Small intestine (tissue), 7 donors: ENCODE data around the gene SARS1. TPM values are rescaled to one million over a fixed set of nuclear protein-coding genes. Genes with fewer than 3 reads are reported as not detected.

ENCODE experiments used
- DNase-seq, 2 donors: peaks; one replicate each; pipeline versions ENCODE4 v3.0.0 to v3.0.0-alpha.2; 2013
- FAIRE-seq: peaks from 2 replicates; lab custom pipeline; 2012; peaks lifted over from hg19 to GRCh38; lab: Jason Lieb, UNC
- H3K27ac ChIP-seq, 3 donors: one replicate each; pipeline ENCODE4 v1.5.1; 2013; ENCODE audit warnings: low read length in 2 of 3, mild to moderate bottlenecking in 2 of 3, control low read depth in 1 of 3, inconsistent platforms in 1 of 3, low read depth in 1 of 3, moderate library complexity in 1 of 3
- H3K27me3 ChIP-seq, 3 donors: one replicate each; pipeline ENCODE4 v1.6.1; 2013; ENCODE audit warnings: low read length in 3 of 3, inconsistent platforms in 1 of 3; ENCODE audit not compliant: control insufficient read depth in 3 of 3, insufficient read depth in 3 of 3
- H3K36me3 ChIP-seq, 3 donors: one replicate each; pipeline ENCODE4 v1.6.1; 2013; ENCODE audit warnings: low read length in 3 of 3, inconsistent platforms in 1 of 3, low read depth in 1 of 3, mild to moderate bottlenecking in 1 of 3, moderate library complexity in 1 of 3; ENCODE audit not compliant: control insufficient read depth in 3 of 3, insufficient read depth in 2 of 3
- H3K4me1 ChIP-seq, 3 donors: one replicate each; pipeline ENCODE4 v1.6.1; 2013; ENCODE audit warnings: low read length in 2 of 3, inconsistent platforms in 1 of 3, low read depth in 1 of 3, mild to moderate bottlenecking in 1 of 3, moderate library complexity in 1 of 3; ENCODE audit not compliant: control insufficient read depth in 3 of 3, insufficient read depth in 2 of 3
- H3K4me3 ChIP-seq, 3 donors: one replicate each; pipeline ENCODE4 v1.5.1; 2013; ENCODE audit warnings: low read length in 3 of 3, control low read depth in 1 of 3, inconsistent platforms in 1 of 3, low read depth in 1 of 3, mild to moderate bottlenecking in 1 of 3, moderate library complexity in 1 of 3
- H3K9me3 ChIP-seq, 2 donors: one replicate each; pipeline ENCODE4 v1.6.1; 2013; ENCODE audit warnings: low read depth in 1 of 2, low read length in 1 of 2; ENCODE audit not compliant: control insufficient read depth in 2 of 2, insufficient read depth in 1 of 2
- WGBS, 3 donors: extraction: QIAGEN DNeasy Blood & Tissue Kit; methylation state at CpG; one replicate each; pipeline ENCODE4 v1.1.7; 2013; 5-methylcytosine and 5-hydroxymethylcytosine counted together
- polyA plus RNA-seq, 4 donors: library from polyadenylated mRNA; stranded (reverse) in 3 of 4; unstranded in 1 of 4; fragments of 200-250 nt in 3 of 4; fragments of 120-200 nt in 1 of 4; gene quantifications; one replicate each; pipeline versions ENCODE4 v1.2.1 to v1.2.3, GENCODE V29; 2013
- donor health status: healthy with polysubstance abuse.
- donor health status: control.
- donor health status: control.
- donor health status: Bipolar disorder and iron deficiency.
- donor health status: healthy.

Gene SARS1
- polyA plus RNA-seq, 4 donors, result 99.1 to 190 (median 133) TPM

- WGBS, 3 donors, result 96 to 97% (median 97%) methylated on average over 5 of the region's 5 CpGs
- H3K36me3 ChIP-seq, result peaks cover 17 to 32% (median 17%) of the 10 kb centered on the region in 3 donors
Observed at GRCh38 chr1:109225711-109226445, 12.2 kb downstream of the SARS1 start.

GRCh38 chr1:109228167-109228566, 14.4 kb downstream of the SARS1 start:
- Histone ChIP-seq H3K36me3 (peaks cover 22 to 42% (median 25%) of the 10 kb centered on the region in 3 donors), H3K4me1 (no peaks in the 10 kb centered on the region), H3K27ac (no peak overlapping the region), H3K4me3 (no peak overlapping the region), H3K27me3 (no peaks in the 10 kb centered on the region), H3K9me3 (no peaks in the 10 kb centered on the region)
- FAIRE-seq, result no peak
- 89 to 95% (median 94%) methylated on average over 3 of the region's 3 CpGs for WGBS, 3 donors
- no peak for DNase-seq

More at GRCh38 chr1:109225711-109226445, 12.2 kb downstream of the SARS1 start:
- Histone ChIP-seq H3K4me1 (no peaks in the 10 kb centered on the region), H3K9me3 (no peaks in the 10 kb centered on the region), H3K4me3 (no peak overlapping the region), H3K27ac (no peak overlapping the region), H3K27me3 (no peaks in the 10 kb centered on the region)
- FAIRE-seq (no peak), DNase-seq (no peak)

GRCh38 chr1:109229531-109230127, 15.9 kb downstream of the SARS1 start:
- Histone ChIP-seq H3K9me3 (no peaks in the 10 kb centered on the region), H3K4me1 (no peaks in the 10 kb centered on the region), H3K36me3 (peaks cover 22 to 49% (median 22%) of the 10 kb centered on the region in 3 donors), H3K4me3 (no peak overlapping the region), H3K27me3 (no peaks in the 10 kb centered on the region), H3K27ac (no peak overlapping the region)
- 80 to 92% (median 89%) methylated on average over 13 of the region's 13 CpGs for WGBS, 3 donors
- no peak for FAIRE-seq
- no peak for DNase-seq

GRCh38 chr1:109231066-109231465, 17.3 kb downstream of the SARS1 start:
- 79 to 89% (median 83%) methylated on average over 3 of the region's 3 CpGs for WGBS, 3 donors
- no peaks in the 10 kb centered on the region for H3K4me1 ChIP-seq
- no peak overlapping the region for H3K4me3 ChIP-seq
- H3K36me3 ChIP-seq, result peaks cover 28 to 58% (median 31%) of the 10 kb centered on the region in 3 donors
- FAIRE-seq (no peak), DNase-seq (no peak)
- H3K9me3 ChIP-seq, result no peaks in the 10 kb centered on the region
- no peak overlapping the region for H3K27ac ChIP-seq
- no peaks in the 10 kb centered on the region for H3K27me3 ChIP-seq

- H3K36me3 ChIP-seq, result peaks cover 24 to 70% (median 34%) of the 10 kb centered on the region in 3 donors
- FAIRE-seq, result no peak
- H3K27ac ChIP-seq, result no peak overlapping the region
- DNase-seq, result no peak
- H3K27me3 ChIP-seq, result no peaks in the 10 kb centered on the region
- 94 to 98% (median 96%) methylated on average over 7 of the region's 7 CpGs for WGBS, 3 donors
- no peaks in the 10 kb centered on the region for H3K9me3 ChIP-seq
- no peak overlapping the region for H3K4me3 ChIP-seq
- H3K4me1 ChIP-seq, result peaks cover 0 to 6% (median 0%) of the 10 kb centered on the region in 3 donors
Observed at GRCh38 chr1:109235137-109235536, 21.4 kb downstream of the SARS1 start.

- FAIRE-seq (no peak), DNase-seq (no peak)
- Histone ChIP-seq H3K36me3 (peaks cover 19 to 59% (median 25%) of the 10 kb centered on the region in 3 donors), H3K9me3 (no peaks in the 10 kb centered on the region), H3K4me1 (peaks cover 0 to 12% (median 0%) of the 10 kb centered on the region in 3 donors), H3K4me3 (no peak overlapping the region), H3K27ac (no peak overlapping the region), H3K27me3 (peaks cover 0 to 7% (median 0%) of the 10 kb centered on the region in 3 donors)
- WGBS, 3 donors, result 92 to 98% (median 95%) methylated on average over 3 of the region's 3 CpGs
Observed at GRCh38 chr1:109237512-109237911, 23.8 kb downstream of the SARS1 start.

GRCh38 chr1:109238382-109238781, 24.7 kb downstream of the SARS1 start:
- no peak for FAIRE-seq
- Histone ChIP-seq H3K36me3 (peaks cover 19 to 57% (median 25%) of the 10 kb centered on the region in 3 donors), H3K4me3 (no peak overlapping the region), H3K27ac (no peak overlapping the region), H3K27me3 (peaks cover 0 to 11% (median 0%) of the 10 kb centered on the region in 3 donors), H3K9me3 (no peaks in the 10 kb centered on the region), H3K4me1 (peaks cover 0 to 12% (median 0%) of the 10 kb centered on the region in 3 donors)
- DNase-seq, result no peak
- 84 to 93% (median 90%) methylated on average over 2 of the region's 2 CpGs for WGBS, 3 donors

- Histone ChIP-seq H3K36me3 (peaks cover 19 to 52% (median 25%) of the 10 kb centered on the region in 3 donors), H3K27me3 (peaks cover 0 to 11% (median 0%) of the 10 kb centered on the region in 3 donors), H3K4me3 (no peak overlapping the region), H3K9me3 (no peaks in the 10 kb centered on the region), H3K4me1 (peaks cover 0 to 12% (median 0%) of the 10 kb centered on the region in 3 donors), H3K27ac (no peak overlapping the region)
- WGBS, 3 donors, result 43 to 60% (median 58%) methylated on average over 5 of the region's 5 CpGs
- FAIRE-seq (no peak), DNase-seq (no peak)
Observed at GRCh38 chr1:109239047-109239408, 25.3 kb downstream of the SARS1 start.
